Thyroid gland (tissue), 4 donors: ENCODE results near the gene YJU2. TPM values are rescaled to one million over a fixed set of nuclear protein-coding genes. Genes with fewer than 3 reads are reported as not detected.

Experiments used
- DNase-seq, 2 donors: peaks; one replicate each; pipeline ENCODE4 v3.0.0-alpha.2; 2019
- H3K27ac ChIP-seq, 3 donors: fragments of 200-600 bp; sonication (generic); 1 replicate in 2 of 3; 2 replicates in 1 of 3; pipeline ENCODE4 v1.5.1; 2016 to 2019; ENCODE audit warnings: mild to moderate bottlenecking in 1 of 3, moderate library complexity in 1 of 3
- H3K27me3 ChIP-seq: fragments of 200-600 bp; sonication (generic); one replicate; pipeline ENCODE4 v1.5.1; 2019
- H3K36me3 ChIP-seq, 2 donors: fragments of 200-600 bp; sonication (generic); one replicate each; pipeline ENCODE4 v1.5.1; 2016 to 2019
- H3K4me1 ChIP-seq, 2 donors: fragments of 200-600 bp; sonication (generic); one replicate each; pipeline ENCODE4 v1.5.1; 2017 to 2019
- H3K4me3 ChIP-seq, 3 donors: fragments of 200-600 bp; sonication (generic); replicated peaks in 1 of 3; 1 replicate in 2 of 3; 2 replicates in 1 of 3; pipeline ENCODE4 v1.5.1; 2016; ENCODE audit warnings: mild to moderate bottlenecking in 1 of 3
- H3K9me3 ChIP-seq: fragments of 200-600 bp; sonication (generic); one replicate; pipeline ENCODE4 v1.5.1; 2017
- POLR2A ChIP-seq, 2 donors: fragments of 450-650 bp; IDR thresholded peaks; one replicate each; pipeline ENCODE4 v1.6.1; 2017; ENCODE audit warnings: antibody characterized with exemption in 2 of 2, mild to moderate bottlenecking in 2 of 2, moderate library complexity in 1 of 2
- WGBS, 2 donors: methylation state at CpG; one replicate each; pipeline ENCODE4 v1.1.5; 2017; 5-methylcytosine and 5-hydroxymethylcytosine counted together
- intact Hi-C: fragments of 100-400 bp; cut with DNase I; formaldehyde crosslinking; loops from one replicate; pipeline ENCODE4 v1.15.1; 2023
- total RNA-seq, 4 donors: library from RNA; depleted of rRNA; stranded (reverse); fragments of >200 nt; gene quantifications; one replicate each; pipeline ENCODE4 v1.2.3, GENCODE V29; 2016
- TF ChIP-seq, protein P1 (sequence below), 6 experiments: fragments of 200-600 bp in 3 of 6; fragments of 450-650 bp in 3 of 6; sonication (generic) in 3 of 6; IDR thresholded peaks; one replicate each; pipeline ENCODE4 v1.5.1; 2016 to 2019; ENCODE audit warnings: antibody characterized with exemption in 6 of 6, mild to moderate bottlenecking in 2 of 6, inconsistent platforms in 1 of 6, moderate library complexity in 1 of 6

The YJU2 gene
- total RNA-seq, 4 donors from 2014 or later = 25.9 to 34.1 (median 31.3) TPM

DNA sequence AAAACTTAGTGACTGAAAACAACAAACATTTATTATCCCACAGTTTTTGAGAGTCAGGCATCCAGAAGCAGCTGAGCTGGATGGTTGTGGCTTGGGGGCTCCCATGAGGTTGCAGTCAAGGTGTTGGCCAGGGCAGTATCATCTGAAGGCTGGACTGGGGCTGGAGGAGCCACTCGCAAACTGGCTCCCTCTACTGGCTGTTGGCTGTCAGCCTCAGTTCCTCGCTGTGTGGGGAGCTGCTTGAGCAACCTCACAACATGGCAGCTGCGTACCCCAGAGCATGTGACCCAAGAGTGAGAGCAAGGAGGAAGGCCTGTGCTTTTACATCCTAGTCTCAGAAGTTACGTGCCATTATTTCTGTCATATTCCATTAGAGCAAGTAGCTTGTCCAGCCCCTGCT lies 9.7 kb downstream of the YJU2 start:
- DNase-seq = no peak
- Histone ChIP-seq H3K27me3 (no peaks in the 10 kb centered on the region), H3K36me3 (peaks cover 59 to 81% of the 10 kb centered on the region in 2 donors), H3K4me3 (no peak overlapping the region), H3K4me1 (no peaks in the 10 kb centered on the region), H3K27ac (no peak overlapping the region), H3K9me3 (no peaks in the 10 kb centered on the region)
- intact Hi-C loops = no loop called here
- 96 to 100% methylated on average over 3 to 4 of the region's 4 CpGs for WGBS, 2 donors
- TF ChIP-seq POLR2A (IDR thresholded peaks at IDR 0.05) = no peak
- TF ChIP-seq, protein P1, sequence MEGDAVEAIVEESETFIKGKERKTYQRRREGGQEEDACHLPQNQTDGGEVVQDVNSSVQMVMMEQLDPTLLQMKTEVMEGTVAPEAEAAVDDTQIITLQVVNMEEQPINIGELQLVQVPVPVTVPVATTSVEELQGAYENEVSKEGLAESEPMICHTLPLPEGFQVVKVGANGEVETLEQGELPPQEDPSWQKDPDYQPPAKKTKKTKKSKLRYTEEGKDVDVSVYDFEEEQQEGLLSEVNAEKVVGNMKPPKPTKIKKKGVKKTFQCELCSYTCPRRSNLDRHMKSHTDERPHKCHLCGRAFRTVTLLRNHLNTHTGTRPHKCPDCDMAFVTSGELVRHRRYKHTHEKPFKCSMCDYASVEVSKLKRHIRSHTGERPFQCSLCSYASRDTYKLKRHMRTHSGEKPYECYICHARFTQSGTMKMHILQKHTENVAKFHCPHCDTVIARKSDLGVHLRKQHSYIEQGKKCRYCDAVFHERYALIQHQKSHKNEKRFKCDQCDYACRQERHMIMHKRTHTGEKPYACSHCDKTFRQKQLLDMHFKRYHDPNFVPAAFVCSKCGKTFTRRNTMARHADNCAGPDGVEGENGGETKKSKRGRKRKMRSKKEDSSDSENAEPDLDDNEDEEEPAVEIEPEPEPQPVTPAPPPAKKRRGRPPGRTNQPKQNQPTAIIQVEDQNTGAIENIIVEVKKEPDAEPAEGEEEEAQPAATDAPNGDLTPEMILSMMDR (IDR thresholded peaks at IDR 0.05) = no peak

DNA sequence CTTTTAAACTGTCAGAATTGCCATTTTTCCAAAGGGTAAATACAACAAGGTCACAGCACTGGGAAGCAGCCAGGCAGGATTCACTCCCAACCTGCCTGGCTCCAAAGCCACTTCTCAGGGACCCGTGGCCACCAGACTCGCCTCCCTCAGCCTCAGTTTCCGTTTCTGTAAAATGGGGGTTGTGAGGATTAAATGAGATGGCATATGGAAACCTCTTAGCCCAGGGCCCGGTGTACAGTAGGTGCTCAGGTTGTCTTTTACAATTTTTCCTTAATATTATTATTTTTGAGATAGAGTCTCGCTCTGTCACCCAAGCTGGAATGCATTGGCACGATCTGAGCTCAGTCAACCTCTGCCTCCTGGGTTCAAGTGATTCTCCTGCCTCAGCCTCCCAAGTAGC lies 10.1 kb downstream of the YJU2 start:
- TF ChIP-seq POLR2A (IDR thresholded peaks at IDR 0.05) = no peak
- TF ChIP-seq, protein P1 (IDR thresholded peaks at IDR 0.05) = no peak
- H3K4me1 ChIP-seq = no peaks in the 10 kb centered on the region
- peaks cover 62 to 81% of the 10 kb centered on the region in 2 donors for H3K36me3 ChIP-seq
- H3K27me3 ChIP-seq = no peaks in the 10 kb centered on the region
- no peak for DNase-seq
- H3K27ac ChIP-seq = no peak overlapping the region
- intact Hi-C loops = no loop called here
- WGBS, 2 donors = 89 to 91% methylated on average over 6 of the region's 6 CpGs
- H3K9me3 ChIP-seq = no peaks in the 10 kb centered on the region
- H3K4me3 ChIP-seq = no peak overlapping the region

DNA sequence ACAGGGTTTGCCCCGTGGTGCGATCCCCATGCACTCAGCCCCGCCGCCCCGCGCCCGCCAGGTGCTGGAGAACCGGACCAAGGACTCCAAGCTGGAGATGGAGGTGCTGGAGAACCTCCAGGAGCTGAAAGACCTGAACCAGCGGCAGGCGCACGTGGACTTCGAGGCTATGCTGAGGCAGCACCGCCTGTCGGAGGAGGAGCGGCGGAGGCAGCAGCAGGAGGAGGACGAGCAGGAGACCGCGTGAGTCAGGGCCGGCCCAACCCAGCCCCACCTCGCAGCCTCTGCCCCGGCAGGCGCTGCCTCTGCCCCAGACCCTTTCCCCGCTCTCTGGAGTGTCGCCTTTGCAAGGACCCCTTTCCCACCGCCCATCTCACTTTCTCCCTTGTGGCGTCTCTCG lies 11.3 kb downstream of the YJU2 start:
- TF ChIP-seq, protein P1 (IDR thresholded peaks at IDR 0.05) = no peak
- TF ChIP-seq POLR2A (IDR thresholded peaks at IDR 0.05) = no peak
- Histone ChIP-seq H3K4me3 (no peak overlapping the region), H3K27ac (no peak overlapping the region), H3K9me3 (no peaks in the 10 kb centered on the region), H3K4me1 (no peaks in the 10 kb centered on the region), H3K36me3 (peaks cover 65 to 86% of the 10 kb centered on the region in 2 donors), H3K27me3 (no peaks in the 10 kb centered on the region)
- WGBS, 2 donors = 96 to 98% methylated on average over 14 to 24 of the region's 28 CpGs
- intact Hi-C loops = no loop called here
- no peak for DNase-seq

DNA sequence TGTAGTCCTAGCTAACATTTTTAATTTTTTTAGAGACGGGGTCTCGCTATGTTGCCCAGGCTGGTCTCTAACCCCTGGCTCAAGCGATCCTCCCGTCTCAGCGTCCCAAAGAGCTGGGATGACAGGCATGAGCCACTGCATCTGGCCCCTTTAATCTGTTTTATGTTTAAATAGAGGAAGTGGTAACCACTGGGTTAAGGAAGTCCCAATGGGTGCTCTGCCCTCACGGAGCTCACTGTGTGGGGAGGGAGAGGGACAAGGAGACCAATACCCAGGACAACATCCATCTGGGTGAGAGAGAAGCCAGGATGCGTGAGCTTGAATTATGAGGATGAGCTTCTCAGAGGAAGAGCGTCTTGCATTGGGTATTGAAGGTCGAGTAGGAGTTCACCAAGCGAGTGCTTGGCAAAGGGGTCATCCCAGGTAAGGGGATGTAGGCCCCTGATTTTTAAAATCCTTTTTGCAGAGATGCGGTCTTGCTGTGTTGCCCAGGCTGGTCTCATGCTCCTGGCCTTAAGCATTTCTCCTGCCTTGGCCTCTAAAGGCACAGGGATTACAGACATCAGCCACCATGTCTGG lies 13.8 kb downstream of the YJU2 start:
- 94 to 97% methylated on average over 10 to 11 of the region's 11 CpGs for WGBS, 2 donors
- Histone ChIP-seq H3K4me3 (no peak overlapping the region), H3K27me3 (no peaks in the 10 kb centered on the region), H3K27ac (no peak overlapping the region), H3K4me1 (no peaks in the 10 kb centered on the region), H3K36me3 (peaks cover 51 to 72% of the 10 kb centered on the region in 2 donors), H3K9me3 (no peaks in the 10 kb centered on the region)
- intact Hi-C loops = loop anchor here (10.0 kb wide), 1 partner anchor 264 kb away; no protein-coding TSS in a partner anchor
- TF ChIP-seq, protein P1 (IDR thresholded peaks at IDR 0.05) = no peak
- no peak for TF ChIP-seq POLR2A (IDR thresholded peaks at IDR 0.05)
- no peak for DNase-seq

DNA sequence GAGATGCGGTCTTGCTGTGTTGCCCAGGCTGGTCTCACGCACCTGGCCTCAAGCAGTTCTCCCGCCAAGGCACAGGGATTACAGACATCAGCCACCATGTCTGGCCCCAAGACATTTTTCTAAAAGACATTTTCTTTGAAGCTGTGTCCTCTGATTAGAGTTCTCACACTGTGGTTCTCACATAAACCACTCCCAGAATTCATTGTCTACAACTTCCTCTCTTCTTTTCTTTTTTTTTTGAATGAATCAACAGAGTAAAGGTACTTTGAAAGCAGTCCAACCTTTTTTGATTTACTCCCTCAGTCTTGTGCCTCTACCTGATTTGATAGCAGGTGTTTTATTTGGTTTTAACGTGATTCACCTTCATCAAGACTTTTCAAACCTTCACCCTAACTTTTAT lies 17.9 kb downstream of the YJU2 start:
- TF ChIP-seq POLR2A (IDR thresholded peaks at IDR 0.05) = no peak
- TF ChIP-seq, protein P1 (IDR thresholded peaks at IDR 0.05) = no peak
- no peak for DNase-seq
- Histone ChIP-seq H3K9me3 (no peaks in the 10 kb centered on the region), H3K4me1 (no peaks in the 10 kb centered on the region), H3K27ac (no peak overlapping the region), H3K4me3 (no peak overlapping the region), H3K36me3 (peaks cover 45 to 64% of the 10 kb centered on the region in 2 donors), H3K27me3 (no peaks in the 10 kb centered on the region)
- WGBS, 2 donors = 80 to 91% methylated on average over 4 of the region's 4 CpGs
- intact Hi-C loops = loop anchor here (10.0 kb wide), 1 partner anchor 260 kb away; no protein-coding TSS in a partner anchor
